IMR-90 (cell line): ENCODE results near the gene NUCB1.

Experiments
- BHLHE40 ChIP-seq: fragments of 150-350 bp; IDR thresholded peaks from 2 replicates; pipeline ENCODE4 v1.6.1; 2016; ENCODE audit warnings: mild to moderate bottlenecking, low read depth, low read length
- CEBPB ChIP-seq: IDR thresholded peaks from 2 replicates; pipeline ENCODE4 v1.6.1; 2012; ENCODE audit warnings: low read depth, low read length, improper control_type of control experiment
- CTCF ChIP-seq: conservative IDR thresholded peaks from 2 replicates; pipeline ENCODE4 v1.5.1; 2012; ENCODE audit warnings: mild to moderate bottlenecking, low read depth, low read length, improper control_type of control experiment
- ELK1 ChIP-seq: fragments of 150-350 bp; IDR thresholded peaks from 2 replicates; pipeline ENCODE4 v1.6.1; 2016; ENCODE audit warnings: low read depth, mild to moderate bottlenecking, low read length, moderate library complexity, borderline replicate concordance
- MXI1 ChIP-seq: IDR thresholded peaks from 2 replicates; pipeline ENCODE4 v1.6.1; 2012; ENCODE audit warnings: low read depth, mild to moderate bottlenecking, low read length, moderate library complexity, borderline replicate concordance
- POLR2A ChIP-seq: IDR thresholded peaks from 2 replicates; pipeline ENCODE4 v1.6.1; 2012; ENCODE audit warnings: mild to moderate bottlenecking, low read depth, low read length
- RFX5 ChIP-seq: IDR thresholded peaks from 2 replicates; pipeline ENCODE4 v1.8.0; 2012; ENCODE audit warnings: low read depth, mild to moderate bottlenecking, low read length, moderate library complexity
- SMC3 ChIP-seq: fragments of 150-350 bp; IDR thresholded peaks from 2 replicates; pipeline ENCODE4 v1.6.1; 2016; ENCODE audit warnings: low read depth, mild to moderate bottlenecking, antibody characterized with exemption, low read length, moderate library complexity

DNA sequence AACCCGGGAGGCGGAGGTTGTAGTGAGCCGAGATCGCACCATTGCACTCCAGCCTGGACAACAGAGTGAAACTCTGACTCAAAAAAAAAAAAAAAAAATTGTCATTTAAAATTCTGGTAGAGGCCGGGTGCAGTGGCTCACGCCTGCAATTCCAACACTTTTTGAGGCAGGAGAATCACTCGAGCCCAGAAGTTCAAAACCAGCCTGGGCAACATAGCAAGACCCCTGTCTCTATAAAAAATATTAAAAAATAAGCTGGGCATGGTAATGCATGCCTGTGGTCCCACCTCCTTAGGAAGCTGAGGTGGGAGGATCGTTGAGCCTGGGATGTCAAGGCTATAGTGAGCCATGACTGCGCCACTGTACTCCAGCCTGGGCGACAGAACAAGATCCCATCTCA lies 6.2 kb downstream of the NUCB1 start:
- TF ChIP-seq BHLHE40 (no peak), ELK1 (no peak), CTCF (no peak), CEBPB (no peak), POLR2A (no peak), RFX5 (no peak), MXI1 (no peak), SMC3 (no peak)
